Subcutaneous adipose tissue (tissue), 4 donors: ENCODE results near the gene TRIP11. TPM values are rescaled to one million over a fixed set of nuclear protein-coding genes. Genes with fewer than 3 reads are reported as not detected.

Experiments used
- total RNA-seq, 4 donors: library from RNA; depleted of rRNA; stranded (reverse); fragments of >200 nt; gene quantifications; one replicate each; pipeline ENCODE4 v1.1.0, GENCODE V29; 2016
- TF ChIP-seq, protein P1 (sequence below): fragments of 450-650 bp; IDR thresholded peaks from one replicate; pipeline ENCODE4 v1.5.1; 2016; ENCODE audit warnings: low read depth, mild to moderate bottlenecking, control low read depth, antibody characterized with exemption, moderate library complexity

The TRIP11 gene
- total RNA-seq = 10 to 100 TPM; 34.7 to 65.9 (median 51.1) TPM

DNA sequence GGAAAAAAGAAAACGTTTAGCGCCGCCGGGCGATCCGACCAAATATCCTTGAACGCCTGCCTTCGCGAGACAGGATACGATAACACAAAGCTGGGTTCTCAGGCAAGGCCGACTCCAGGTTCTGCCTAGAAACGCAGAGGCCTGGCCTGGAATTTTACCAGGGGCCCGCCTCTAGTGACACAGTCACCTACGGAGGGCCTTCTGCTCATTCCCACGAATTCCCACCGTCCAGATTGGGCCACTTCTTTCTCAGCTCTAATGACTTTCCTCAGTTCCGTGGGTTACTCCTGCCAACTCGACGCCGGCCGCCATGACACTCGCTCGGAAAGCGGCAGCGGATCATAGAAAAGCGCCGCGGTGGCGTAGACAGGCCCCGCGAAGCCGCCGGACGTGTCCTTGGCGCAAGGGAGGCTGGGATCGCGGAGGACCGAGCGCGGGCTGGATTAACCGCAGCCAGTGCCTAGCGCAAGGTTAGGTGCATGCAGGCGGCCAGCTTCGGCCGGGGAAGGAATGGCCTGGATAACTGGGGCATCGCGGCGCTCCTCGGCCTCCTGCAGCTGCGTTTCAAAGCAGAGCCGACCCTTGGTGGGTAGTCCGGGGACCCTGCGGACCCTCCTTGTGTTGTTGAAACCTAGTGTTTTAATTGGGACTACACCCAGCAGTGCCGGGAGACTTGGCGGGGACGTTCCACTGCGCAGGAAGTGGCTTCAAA, at the start of gene TRIP11:
TSS of gene TRIP11 (minus strand) at position 341 of the 712 bp plus-strand sequence. CDS start 374 bp downstream, outside the sequence.
- TF ChIP-seq, protein P1, sequence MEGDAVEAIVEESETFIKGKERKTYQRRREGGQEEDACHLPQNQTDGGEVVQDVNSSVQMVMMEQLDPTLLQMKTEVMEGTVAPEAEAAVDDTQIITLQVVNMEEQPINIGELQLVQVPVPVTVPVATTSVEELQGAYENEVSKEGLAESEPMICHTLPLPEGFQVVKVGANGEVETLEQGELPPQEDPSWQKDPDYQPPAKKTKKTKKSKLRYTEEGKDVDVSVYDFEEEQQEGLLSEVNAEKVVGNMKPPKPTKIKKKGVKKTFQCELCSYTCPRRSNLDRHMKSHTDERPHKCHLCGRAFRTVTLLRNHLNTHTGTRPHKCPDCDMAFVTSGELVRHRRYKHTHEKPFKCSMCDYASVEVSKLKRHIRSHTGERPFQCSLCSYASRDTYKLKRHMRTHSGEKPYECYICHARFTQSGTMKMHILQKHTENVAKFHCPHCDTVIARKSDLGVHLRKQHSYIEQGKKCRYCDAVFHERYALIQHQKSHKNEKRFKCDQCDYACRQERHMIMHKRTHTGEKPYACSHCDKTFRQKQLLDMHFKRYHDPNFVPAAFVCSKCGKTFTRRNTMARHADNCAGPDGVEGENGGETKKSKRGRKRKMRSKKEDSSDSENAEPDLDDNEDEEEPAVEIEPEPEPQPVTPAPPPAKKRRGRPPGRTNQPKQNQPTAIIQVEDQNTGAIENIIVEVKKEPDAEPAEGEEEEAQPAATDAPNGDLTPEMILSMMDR = no peak

DNA sequence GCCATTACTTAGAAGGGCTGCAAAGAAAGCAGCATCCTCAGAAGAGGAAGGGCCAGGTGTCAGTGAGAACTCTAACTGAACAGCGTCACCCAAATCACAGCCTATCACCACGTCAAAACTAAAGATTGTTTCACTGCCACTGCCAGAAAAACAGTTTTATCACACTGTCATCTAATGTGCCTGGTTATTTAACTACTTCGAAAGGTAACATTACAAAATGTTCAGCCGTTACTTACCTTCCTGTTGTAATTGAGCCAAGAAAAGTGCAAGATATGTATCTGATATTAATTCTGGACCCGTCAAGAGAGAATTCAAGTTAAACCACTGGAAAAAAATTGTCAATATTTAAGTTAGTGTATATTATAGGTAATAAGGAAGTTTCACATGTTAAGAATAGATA, 48.6 kb upstream of the TRIP11 start:
- TF ChIP-seq, protein P1 = no peak

DNA sequence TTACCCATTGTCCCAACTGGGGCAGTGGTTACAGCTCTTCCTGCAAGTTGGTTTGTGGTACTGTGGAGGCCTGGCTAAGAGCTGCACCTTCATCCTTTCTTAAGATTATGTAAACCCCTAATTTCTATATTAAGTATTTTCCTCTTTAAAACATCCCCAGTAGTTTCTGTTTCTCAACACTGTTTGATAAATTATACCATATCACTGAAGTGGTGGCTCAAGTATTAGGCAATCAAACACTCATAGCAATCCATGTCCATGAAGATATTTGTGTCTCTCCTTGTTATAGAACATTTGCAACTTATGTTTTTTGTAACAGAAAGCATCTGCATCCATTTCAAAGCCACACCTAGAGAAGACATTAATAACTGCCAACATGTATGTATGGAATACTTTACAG, 34.7 kb upstream of the TRIP11 start:
- TF ChIP-seq, protein P1 = no peak

DNA sequence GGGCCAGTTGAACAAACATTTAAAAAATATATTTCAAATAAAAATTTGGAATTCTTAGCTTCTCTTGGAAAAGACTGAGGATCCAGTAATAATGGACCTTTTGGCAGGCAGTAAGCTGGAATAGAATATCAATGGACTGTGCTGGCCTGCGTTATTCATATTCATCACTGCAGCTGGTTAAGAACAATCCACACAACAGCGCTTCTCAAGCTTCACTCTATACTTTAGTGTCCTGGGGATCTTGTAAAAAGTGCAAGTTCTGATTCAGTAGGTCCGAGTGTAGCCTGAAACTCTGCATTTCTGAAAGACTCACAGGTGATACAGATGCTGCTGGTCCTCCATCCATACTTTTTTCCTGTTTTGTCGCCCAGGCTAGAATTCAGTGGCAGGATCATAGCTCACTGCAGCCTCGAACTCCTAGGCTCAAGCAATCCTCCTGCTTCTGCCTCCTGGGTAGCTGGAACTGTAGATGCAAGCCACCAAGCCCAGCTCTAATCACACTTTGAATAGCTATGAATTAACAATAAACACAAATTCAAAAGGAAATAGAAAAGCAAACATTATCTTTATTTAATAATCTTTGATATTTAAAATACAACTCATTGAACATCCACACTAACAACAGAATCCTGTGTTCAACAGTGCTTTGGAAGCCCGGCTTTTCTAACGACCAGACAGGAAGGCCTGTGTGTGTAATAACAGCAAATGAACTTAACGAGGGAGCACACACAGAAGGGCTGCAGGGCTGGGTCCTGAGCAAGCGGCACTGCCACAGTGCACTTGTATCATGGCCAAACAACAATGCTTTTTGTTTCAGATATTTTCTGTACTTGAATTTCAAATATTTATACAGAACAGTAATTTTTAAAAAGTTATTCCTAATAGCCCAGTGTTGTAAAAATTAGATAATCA, 18.4 kb upstream of the TRIP11 start:
- TF ChIP-seq, protein P1 = no peak

DNA sequence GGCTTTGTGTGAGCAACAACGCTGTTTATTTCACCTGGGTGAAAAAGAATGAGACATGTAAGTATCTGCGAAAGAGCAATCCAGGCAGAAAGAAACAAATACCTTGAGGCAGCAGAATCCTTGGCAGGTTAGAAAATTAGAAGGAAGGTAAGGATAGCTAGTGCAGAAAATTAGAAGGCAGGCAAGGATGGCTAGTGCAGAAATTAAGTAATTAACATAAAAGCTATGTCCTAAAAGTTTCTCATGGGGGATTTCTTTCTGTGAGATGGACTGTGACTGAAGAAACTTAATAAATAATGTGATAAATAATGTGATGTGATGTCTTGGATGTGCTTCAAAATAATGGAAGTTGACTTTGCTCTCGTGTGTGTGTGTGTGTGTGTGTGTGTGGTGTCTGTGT, 9.9 kb upstream of the TRIP11 start:
- TF ChIP-seq, protein P1 = no peak

DNA sequence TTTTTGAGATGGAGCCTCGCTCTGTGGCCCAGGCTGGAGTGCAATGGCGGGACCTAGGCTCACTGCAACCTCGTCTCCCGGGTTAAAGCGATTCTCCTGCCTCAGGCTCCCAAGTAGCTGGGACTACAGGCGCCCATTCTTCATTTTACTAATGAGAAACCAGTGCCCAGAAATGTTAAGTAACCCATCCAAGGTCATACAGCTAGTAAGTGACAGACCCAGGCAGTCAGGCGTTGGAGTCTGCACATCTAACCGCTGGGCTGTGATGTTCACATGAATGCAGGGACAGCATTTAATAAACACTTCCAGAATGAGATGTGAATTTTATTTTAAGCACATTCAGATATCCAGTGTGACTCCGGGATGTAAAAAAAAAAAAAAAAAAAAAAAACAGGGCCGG, 1.3 kb upstream of the TRIP11 start:
- TF ChIP-seq, protein P1 = no peak

DNA sequence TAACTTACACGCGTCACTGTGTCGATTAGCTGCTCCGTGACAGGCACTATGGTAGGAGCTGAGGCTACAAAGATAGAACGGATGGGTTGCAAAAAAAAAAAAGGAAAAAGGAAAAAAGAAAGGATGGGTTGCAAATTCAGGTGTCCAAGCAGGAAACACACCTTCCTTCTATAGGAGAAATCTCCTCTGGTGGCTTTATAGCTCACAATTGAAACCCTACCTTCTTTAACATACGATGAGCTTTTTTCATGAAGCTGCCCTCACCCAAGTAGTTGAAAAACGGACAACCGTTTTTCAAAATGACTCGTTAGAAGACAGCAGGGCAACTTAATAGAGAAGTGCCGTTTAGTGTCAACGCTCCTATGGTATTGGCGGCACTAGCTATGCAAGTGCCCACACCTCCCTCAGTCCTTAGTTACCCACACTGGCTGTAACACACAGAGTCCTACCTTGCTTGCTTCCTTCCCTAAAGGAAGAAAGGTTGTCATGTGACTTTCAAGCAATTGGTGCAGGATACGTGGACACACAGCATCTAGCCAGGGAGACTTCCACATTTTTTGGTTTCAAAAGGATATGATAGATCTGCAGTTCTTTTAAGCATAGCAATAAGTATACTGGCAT, 682 bp upstream of the TRIP11 start:
- TF ChIP-seq, protein P1 = no peak
